GM19351 (cell line): ENCODE data around the gene SYPL1.

Experiments used
- ATAC-seq: cut with Tn5 transposase; IDR thresholded peaks from one replicate; pipeline ENCODE4 v1.9.1; 2021; ENCODE audit warnings: mild to moderate bottlenecking, moderate library complexity; ENCODE audit not compliant: unreplicated experiment

The SYPL1 gene

DNA sequence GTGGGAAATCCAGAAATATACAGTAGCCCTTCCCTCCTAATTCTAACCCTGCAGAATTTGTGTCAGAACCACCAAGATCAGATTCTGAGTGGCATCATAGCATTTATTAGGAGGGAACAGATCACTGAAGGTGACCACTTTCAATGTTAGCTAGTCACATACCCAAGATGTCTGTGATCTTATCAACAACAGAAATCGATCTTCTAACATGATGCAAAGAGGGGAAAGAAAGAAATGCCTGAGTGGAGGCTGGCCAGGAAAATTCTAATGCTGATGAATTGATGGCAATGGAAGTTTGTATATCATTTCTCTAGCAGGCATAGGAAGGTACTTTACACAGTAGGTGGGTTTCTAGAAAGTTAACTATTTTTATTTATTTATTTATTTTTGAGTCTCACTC lies 10.6 kb upstream of the SYPL1 start:
- ATAC-seq = no peak

GRCh38 chr7:106121189-106121810 lies 9.2 kb upstream of the SYPL1 start:
- ATAC-seq = no peak

DNA sequence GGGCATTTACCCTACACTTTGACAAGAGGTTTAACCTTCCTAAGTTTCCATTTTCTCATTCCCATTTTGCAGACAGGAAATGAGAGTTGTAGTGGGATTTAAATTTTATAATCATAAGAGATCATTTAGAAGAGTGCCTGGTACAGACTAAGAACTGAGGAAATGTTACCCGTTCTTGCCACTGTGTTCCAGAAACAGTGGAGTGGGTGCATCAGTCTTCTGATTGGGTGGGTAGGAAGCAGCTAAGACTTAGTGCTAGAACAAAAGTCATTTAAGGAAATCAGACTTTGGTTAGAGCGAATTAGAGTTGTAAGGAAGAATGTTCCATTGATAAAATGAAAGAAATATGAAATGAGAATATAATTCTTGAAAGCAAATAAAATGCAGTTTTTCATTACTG lies 8.4 kb upstream of the SYPL1 start:
- ATAC-seq = no peak

DNA sequence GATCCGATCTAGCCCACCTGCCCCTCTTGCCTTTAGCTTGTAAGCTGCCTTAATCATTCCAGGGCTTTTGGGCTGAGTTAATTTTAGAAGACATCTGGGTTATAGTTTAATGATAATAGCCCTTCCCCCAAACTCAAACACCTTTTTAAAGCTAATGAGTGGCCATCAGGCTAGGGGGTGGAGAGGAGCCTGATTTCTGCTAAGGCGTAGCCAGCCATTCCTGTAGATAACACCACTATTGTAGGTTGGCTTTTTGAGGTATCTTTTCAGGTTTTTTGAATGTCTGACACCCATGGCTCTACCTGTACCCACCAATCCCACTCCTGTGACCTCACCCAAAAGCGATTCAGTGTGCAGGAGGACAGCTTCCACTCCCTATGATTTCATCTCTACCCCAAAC lies 7.6 kb upstream of the SYPL1 start:
- ATAC-seq = no peak

- ATAC-seq = no peak
These were observed 5.9 kb upstream of the SYPL1 start for GRCh38 chr7:106117786-106118544.

DNA sequence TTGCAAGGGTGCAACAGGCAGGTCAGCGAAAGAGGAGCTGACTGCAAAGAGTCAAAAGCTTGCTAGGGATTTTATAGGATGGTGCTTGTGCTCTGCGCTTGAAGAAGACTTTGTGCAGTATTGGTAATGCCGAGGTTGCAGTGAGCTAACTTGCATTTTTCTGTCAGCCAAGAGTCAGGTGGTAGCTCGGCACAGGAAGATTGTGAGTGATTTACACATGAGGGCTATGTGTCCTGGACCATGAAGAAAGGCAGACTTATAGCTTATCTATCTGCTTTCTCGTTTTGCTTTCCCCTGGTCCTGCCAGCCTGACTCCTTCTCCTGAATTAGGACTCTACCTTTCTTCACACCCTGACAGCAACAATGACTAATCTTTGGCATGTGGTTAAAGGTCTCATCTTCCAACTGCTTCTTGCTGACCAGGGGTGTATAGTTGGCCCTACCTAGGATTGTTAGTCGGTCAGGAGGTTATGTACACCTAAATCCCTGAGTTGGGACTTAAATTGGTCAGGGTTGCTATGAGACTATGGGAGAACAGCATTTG lies 4.1 kb upstream of the SYPL1 start:
- ATAC-seq = no peak

GRCh38 chr7:106114716-106115383 lies 2.7 kb upstream of the SYPL1 start:
- ATAC-seq = no peak

DNA sequence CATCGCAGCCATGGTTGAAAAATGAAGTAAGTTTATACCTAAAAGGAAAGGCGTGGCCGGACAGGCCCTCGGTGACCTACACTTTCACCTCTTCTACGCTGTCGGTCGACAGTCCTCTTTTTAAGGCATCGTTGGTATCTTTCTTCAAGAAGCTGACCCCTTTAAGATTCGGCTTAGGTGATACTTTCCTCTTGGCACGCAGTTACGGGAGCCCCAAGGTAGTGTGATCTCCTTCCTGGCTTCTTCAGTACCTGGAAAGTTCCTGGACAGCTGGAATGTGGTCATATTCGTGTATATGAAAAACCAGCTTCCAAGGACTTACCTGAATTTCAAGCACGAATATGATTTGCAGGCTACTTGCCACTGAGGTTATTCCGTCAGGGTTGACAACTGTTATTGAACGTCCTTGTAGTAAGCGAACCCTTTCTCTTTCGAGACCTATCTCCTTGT lies 885 bp upstream of the SYPL1 start:
- ATAC-seq = no peak

GRCh38 chr7:106111655-106112117 lies 426 bp downstream of the SYPL1 start:
- ATAC-seq = peak; percentile 21

DNA sequence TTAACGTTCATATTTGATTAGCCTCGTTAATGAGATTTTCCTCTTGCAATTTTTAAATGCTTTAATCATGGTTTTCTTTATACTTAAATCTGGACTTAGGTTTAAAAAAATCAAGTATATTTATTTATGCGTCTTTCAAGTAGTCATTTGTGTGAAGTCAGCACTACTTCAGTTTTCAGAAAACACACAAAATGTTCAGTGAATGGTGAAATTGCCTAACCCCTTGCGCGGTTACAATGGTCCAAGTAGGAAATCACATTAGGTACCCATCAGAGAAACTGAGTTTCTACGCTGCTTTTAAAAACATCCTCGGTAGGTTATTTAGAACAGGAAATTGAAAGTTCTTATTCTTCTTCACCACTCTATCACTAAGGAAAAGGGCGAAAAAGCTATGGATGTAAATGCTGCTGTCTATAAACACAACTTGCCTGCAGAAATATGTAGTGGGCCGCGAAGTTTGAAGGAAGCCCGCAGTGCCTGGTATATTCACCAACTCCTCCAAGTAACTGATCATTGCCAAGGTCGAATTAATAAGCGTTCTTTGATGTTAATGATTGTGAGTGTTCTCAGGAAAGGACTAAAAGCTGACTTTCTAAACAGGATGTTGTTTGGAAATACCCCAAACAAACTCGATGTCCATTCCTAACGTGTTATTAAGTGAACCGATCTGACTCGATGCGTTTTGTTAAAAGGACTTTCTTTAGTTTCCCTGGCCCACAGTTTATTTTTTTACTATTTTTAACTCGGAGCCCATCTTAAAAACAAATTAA lies 1.0 kb downstream of the SYPL1 start:
- ATAC-seq = no peak

DNA sequence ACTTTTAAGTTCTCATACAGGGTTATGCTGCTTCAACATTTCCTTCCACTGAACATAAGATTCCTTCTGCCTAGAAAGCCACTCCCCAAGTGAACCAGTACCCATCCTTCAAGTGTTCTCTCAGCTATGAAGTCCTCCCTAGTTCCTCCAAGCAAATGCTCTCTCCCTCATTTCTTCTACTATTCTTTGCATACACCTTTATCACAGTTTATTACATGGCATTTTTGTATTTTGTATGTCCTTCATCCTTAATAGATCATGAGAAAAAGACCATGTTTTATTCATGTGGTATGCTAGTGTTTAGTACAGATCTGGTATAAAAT lies 1.9 kb downstream of the SYPL1 start:
- no peak for ATAC-seq

GRCh38 chr7:106109521-106110237 lies 2.4 kb downstream of the SYPL1 start:
- no peak for ATAC-seq

GRCh38 chr7:106108991-106109390 lies 3.1 kb downstream of the SYPL1 start:
- ATAC-seq = no peak

DNA sequence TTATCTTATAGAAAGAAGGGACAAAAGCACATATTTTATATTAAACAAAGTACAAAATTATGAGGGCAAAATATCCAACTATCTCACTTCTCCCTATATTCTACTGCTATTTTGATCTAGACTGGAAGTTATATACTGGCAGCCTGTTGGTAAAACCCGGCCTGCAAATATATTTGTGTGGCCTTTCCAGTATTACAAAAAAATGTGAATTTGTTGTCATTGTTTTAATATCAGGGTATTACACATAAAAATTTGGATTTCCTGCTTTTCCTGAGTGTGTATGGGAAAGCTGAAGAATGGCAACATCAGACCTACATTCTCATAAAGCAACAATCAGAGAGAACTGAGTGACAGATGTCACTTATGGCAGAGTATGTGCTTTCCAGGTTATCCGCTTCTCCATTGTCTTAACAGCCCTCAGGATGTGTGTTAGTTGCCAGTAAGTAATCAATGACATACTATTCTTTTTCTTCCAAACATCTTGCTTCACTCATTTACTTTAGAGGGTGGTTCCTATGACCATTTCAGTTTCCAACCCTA lies 7.3 kb downstream of the SYPL1 start:
- ATAC-seq = no peak

DNA sequence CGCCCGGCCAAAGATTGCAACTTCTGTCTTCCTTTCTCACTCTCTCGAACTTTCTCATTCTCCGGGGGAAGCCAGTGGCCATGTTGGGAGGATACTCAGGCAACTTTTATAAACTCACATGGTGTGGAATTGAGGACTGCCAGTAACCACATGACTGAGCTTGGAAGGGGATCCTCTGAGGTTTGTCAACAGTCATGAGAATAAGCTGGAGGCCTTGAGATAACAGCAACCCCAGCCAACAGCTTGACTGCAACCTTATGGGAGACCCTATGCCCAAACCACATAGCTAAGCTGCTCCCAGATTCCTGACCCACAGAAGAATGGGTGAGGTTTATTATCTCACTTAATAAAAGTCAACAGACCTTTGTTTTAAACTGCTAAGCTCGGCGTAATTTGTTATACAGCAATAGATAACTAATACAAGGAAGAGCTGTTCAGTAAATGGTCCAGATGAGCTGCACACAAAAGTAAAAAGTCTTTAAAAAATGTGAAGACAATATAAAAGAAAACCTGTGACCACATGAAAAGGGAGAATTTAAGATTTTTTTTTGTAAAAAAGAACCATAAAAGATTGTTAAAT lies 9.6 kb downstream of the SYPL1 start:
- no peak for ATAC-seq

- no peak for ATAC-seq
These were observed 10.4 kb downstream of the SYPL1 start for GRCh38 chr7:106101726-106102125.

DNA sequence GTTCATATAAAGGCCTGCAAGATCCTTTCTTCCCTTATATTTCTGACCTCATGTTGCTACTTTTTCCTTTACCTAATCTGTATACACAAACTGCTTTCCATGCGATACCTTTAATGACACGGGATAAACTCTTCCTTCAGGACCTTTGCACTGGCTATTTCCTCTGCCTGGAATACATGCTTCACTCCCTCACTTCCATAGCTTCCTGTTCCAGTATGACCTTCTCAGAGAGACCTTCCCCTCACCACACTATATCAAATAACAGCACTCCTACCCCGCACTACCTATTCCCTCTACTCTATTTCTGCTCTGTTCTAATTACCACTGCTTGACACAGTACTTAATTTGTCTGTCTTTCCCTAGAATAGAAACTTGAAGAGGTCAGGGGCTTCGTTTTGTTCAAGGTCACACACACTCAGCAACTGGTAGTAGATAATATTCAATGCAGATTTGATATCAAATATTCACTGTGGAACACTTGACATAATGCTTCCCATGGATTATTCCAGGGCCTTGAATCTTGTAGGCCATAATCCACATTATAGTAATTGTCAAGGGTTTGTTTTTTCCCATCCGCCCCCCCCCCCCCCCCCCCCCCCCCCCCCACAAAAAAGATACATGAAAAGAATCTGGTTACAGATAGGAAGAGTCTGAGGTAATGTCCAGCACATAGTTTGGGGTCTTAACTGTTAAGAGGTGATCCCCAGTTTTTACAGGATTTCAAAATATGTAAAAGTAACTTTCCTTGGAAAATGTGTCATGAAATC lies 11.1 kb downstream of the SYPL1 start:
- ATAC-seq = no peak

GRCh38 chr7:106099539-106099938 lies 12.6 kb downstream of the SYPL1 start:
- ATAC-seq = no peak

DNA sequence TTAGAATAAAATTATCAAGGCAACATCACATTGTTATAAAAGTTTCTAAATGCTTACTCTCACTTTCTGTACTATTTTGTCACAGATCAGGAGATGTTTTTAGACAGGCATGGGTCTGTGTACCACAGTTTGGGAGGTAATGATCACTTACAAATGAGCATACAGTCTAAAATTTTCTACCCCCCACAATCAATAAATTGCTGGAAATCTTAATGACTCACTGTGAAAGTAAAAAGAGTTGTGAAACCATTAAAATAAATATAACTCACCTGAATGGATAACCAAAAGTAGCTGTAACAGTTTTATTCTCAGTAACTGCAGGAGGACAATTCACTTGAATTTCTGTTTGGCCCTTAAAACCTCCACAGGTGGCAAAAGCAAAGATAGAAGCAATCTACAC lies 13.2 kb downstream of the SYPL1 start:
- ATAC-seq = no peak
